NCI-H1417 treated with DMSO at 0.1 percent for 48 hours (cell line): Measurements from ENCODE around the gene SCN7A.
"Not testable (repeated sequence)": the region's sequence is repeated elsewhere in the genome, so short reads cannot be mapped to it uniquely, and the experiment has no call there.

Experiments used
- DNase-seq: peaks from one replicate; lab custom pipeline; 2025; lab: John Stamatoyannopoulos, UW

The SCN7A gene

DNA sequence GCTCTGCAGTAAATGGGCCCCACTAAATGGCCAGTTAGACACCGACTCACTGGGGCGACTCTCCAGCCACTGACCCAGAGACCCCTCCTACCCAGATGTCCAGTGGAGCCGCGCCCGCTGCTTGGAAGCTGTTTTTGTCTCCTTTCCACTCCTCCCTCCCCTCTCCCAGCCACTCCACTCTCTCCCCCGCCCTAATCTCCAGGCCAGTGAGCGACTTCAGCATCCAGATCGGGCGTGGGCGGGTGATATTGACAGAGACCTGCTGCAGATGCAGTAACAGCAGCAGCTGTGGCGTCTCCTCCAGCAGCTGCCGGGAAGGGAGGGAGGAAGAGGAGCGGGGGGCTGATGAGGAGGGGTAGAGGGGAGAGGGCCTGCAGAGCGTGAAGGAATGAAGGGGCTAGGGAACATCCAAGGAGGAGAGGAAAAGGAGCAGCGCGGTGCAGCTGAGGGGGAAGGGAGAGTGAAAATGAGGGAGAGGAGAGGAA is at the start of gene SCN7A:
Gene SCN7A, minus strand, starts transcription at position 110 of the 485 bp plus-strand sequence. CDS start 16,553 bp downstream, outside the sequence.
- no peak for DNase-seq

- peak; percentile 9 for DNase-seq
Measured at GRCh38 chr2:166539340-166540162, 45.5 kb upstream of the SCN7A start.

DNA sequence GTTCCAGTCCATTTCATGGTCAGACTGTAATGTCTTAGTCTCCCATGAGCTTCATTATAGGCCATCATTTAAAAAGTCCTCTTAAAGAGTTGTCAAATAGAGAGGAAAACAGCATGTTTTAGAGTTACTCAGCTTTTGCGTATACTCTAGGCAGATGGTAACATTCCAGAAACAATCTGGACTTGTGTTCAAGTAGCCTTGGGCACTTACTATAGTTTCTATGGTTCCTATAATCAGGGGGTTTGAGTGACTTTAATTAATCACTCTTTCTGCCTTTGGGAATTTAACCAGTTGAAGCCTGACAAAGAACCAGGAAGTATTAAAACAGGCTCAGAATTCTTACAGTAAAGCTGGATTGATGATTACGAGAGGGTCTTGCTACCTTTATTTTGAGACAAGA is 42.1 kb upstream of the SCN7A start:
- DNase-seq = no peak

DNA sequence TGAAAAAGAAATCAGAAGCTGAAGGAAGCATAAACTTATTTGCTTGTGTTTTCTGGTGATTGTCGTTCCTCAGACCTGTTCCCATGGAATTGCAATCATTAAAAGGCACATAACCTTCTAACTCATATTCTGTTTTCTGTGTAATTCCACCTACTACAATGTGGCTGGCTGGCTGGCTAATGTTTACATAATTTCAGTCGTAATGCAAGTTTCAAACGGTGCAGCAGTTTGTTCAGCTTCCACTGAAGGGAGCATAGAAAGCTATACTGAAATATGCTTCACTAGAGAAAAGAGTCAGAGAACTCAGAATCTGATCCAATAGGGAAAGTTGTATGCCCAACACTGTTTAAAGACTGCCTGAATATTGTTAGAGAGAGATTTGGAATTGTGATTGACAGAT is 27.1 kb upstream of the SCN7A start:
- no peak for DNase-seq

- no peak for DNase-seq
Measured at GRCh38 chr2:166520604-166521003, 26.6 kb upstream of the SCN7A start.

DNA sequence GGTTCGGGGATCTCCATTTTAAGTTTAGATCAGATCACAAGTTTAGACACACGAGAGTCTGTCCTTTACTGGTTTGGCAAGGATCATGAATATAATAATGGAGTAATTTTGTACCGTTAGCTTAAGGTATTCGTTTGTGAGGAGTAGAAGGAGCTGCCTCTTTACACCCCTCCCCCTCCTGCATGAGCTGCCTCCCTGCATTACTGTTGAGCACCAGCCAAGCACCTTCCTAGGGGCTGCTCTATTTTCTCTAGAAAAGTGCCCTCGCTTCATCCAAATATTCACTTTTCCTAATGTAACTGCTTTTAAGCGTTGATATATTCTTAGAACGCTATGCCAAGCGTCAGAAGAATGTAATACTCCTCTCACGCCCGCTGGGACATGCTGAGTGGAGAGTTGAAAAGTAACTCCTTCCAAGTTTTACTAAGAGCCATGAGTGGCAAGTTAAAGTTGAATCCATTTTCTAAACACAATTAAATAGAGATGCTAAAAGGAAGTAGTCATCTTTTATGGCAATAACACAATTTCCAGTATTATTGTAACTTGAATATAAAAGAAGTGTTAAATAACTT is 25.4 kb upstream of the SCN7A start:
- no peak for DNase-seq

DNA sequence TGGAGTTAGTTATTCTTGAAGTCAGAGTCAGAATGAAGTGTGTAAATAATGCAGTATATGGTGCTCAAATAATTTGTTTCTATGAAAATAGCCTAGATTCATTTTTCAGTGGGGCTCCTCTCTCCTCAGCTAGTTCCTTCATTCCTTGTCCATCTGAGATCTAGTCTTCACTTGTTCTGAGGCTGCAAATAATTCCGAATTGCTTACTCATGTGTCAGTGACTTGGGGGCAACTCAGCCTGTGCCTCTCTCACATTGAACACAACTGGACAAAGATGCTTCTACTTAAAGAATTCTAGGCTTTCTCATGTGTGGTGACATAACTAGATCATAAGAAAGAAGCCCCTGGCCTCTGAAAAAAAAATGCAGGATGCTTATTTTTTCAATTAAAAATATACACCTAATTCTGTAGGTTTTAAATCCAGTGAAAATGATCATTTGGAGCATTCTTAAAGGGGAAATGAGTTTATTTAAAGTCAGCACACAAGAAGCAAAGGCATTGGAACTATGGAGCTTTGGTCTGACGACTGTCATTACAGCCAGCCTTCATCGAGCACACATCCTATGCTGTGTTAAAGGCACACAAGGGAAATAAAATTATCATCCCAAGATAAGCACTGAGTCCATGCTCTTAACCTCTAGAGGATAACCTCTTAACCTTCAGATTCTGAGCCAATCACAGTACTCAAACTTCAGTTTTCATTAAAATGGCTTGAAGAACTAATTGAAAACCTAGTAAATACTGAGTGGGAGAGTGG is 24.8 kb upstream of the SCN7A start:
- no peak for DNase-seq

GRCh38 chr2:166517533-166518061 is 23.5 kb upstream of the SCN7A start:
- DNase-seq = no peak

GRCh38 chr2:166516712-166517303 is 22.8 kb upstream of the SCN7A start:
- DNase-seq = no peak

- DNase-seq = no peak
Measured at GRCh38 chr2:166513952-166514351, 19.9 kb upstream of the SCN7A start.

- no peak for DNase-seq
Measured at GRCh38 chr2:166499281-166499680, 5.2 kb upstream of the SCN7A start.

GRCh38 chr2:166491461-166491860 is 2.6 kb downstream of the SCN7A start:
- DNase-seq = no peak

DNA sequence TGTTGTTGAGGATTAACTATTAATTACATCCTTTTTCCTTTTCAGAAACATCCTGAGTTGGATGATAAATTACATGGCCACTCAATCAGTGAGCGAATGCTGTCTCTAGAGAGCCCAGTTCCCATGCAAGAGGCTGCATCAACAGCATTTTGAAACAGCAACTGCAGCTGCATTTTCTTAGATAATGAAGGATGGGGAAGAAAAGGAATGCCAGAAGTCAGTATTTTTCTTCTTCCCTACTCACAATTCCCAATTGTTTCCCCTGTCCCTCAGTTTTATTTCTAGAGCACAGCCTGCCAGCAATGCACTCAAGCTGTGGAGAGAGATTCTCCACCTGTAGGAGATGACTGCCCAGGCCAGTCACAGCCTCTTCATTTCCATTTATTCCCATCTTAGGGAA is 6.9 kb downstream of the SCN7A start:
- no peak for DNase-seq

GRCh38 chr2:166485558-166486178 is 8.4 kb downstream of the SCN7A start:
- no peak for DNase-seq

DNA sequence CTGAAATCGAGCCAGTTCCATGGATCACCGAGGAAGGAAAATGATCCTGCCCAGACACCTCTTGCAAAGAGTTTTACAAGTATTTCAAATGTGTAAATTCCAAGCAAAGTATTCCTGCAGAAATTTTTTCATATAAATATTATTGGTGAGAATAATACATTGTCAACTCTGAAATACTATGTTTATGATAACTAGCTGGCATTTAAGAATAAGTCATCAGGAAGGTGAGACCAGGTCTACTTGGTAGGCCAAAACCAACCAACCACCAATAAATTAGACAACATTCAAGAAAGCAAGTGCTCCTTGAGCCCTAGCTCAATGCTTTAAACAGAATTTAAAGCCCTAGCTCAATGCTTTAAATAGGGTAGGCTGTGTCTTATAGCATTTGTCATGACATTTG is 21.7 kb downstream of the SCN7A start:
- no peak for DNase-seq

- DNase-seq = no peak
Measured at GRCh38 chr2:166468124-166469024, 25.7 kb downstream of the SCN7A start.

- DNase-seq = no peak
Measured at GRCh38 chr2:166464187-166464586, 29.9 kb downstream of the SCN7A start.

GRCh38 chr2:166463640-166464039 is 30.4 kb downstream of the SCN7A start:
- no peak for DNase-seq

- DNase-seq = no peak
Measured at GRCh38 chr2:166458674-166459073, 35.4 kb downstream of the SCN7A start.

DNA sequence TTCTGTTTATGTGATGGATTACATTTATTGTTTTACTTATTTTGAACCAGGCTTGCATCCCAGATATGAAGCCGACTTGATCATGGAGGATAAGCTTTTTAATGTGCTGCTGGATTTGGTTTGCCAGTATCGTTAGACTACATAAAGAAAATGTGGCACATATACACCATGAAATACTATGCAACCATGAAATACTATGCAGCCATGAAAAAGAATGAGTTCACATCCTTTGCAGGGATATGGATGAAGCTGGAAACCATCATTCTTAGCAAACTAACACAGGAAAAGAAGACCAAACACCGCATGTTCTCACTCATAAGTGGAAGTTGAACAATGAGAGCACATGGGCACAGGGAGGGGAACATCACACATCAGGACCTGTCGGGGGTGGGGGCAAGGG is 38.2 kb downstream of the SCN7A start:
- not testable (repeated sequence) for DNase-seq
